GM12873 (cell line): Measurements from ENCODE around the gene EPHB3.

Experiments
- CTCF ChIP-seq: IDR thresholded peaks from 2 replicates; pipeline ENCODE4 v1.5.1; 2012; ENCODE audit warnings: low read depth, mild to moderate bottlenecking, moderate library complexity, low read length, control low read depth; ENCODE audit not compliant: insufficient read depth; ENCODE audit errors: missing control alignments

EPHB3 gene

GRCh38 chr3:184588776-184589175, 27.2 kb downstream of the EPHB3 start:
- TF ChIP-seq CTCF = no peak

DNA sequence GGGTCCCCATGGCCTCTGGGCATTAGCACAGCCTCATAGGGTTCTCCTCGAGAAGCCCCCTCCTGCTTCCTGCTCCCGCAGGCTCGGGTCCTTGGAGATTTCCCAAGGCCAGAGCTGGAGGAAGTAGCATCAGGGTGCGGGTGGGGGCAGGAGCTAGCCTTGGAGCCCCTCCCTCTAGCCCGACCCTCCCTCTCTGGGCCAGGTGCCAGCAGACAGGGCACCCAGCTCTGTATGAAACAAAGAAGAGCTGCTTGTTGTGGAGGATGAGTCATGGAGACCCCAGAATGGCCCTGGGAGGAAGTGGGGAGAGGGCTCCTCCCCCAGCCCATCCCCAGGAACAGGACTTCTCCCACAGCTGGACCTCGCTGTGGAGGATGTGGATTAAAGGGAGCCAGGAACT, 29.2 kb downstream of the EPHB3 start:
- TF ChIP-seq CTCF = no peak

DNA sequence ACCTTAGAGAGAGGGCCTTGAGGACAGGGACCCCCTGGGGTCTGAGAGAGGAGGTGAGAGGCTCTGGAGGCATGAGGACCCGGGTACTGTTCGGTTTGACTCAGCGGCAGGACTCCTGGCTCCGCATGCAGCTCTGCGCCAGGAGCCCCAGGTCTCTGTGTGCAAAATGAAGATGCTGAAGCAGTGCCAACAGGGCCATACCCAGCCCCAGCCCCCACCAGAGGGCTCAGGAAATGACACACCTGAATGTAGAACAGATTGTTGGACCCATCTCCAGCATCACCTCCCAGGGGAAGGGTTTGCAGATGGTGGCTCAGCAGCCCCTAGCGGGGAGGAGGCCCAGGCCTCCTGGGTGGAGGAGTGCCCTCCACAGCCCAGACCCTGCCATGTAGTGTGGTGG, 30.2 kb downstream of the EPHB3 start:
- TF ChIP-seq CTCF = no peak

DNA sequence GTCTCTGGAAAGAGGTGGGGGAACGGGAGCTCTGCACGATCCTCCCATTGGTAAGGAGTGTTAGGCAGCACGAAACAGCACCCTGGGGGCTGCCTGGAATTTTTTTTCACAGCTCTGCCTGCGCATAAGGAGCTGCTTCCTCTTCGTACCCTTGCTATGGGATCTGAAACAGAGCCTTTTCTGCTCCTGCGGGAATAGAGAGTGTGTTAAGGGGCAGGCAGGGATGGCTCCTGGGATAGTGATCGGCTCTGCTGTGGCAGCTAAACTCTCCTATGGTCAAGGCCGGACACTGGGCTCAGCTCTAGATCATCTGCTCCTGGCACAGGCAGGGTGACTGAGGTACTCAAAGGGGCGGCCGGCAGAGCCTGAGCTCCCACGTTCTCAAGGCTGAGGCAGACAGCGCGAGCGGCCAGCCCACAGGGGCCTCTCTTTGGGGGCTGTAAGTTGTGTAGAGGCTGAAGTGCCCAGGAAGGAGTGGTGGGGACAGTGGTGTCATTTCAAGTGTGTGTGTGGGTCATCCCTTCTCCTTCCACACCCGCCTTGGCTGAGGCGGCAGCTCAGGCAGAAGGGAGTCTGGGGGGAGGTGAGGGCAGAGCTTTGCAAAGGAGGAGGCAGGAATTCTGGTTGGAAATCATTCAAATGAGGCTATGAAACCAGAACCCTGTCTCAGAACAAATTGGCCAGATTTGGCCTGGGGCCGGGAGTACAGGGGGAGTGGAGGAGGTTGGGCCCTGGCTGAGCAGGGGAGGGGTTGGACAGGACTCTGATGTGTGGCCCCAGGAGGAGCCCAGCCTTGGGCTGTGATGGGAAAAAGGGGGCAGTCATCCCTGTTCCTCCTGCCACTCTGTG, 31.0 kb downstream of the EPHB3 start:
- no peak for TF ChIP-seq CTCF

- TF ChIP-seq CTCF = no peak
Measured at GRCh38 chr3:184593220-184593927, 31.8 kb downstream of the EPHB3 start.

DNA sequence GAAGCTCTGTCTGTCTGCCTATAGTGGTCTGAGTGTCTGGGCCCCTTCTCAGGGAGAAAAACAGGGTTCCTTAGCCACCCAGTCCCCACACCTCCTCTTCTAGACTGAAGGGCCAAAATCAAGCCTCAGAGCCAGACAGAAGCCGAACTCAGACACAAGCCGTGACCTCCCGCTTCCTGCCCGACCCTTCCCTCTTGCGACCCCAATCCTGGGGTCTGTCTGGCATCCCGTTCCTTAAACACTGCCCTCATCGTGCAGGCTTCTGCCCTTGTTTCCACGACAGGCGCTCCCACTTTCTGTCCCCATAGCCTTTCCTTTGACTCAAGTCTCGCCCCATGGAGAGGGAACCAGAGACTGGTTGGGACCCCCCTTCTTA, 32.3 kb downstream of the EPHB3 start:
- no peak for TF ChIP-seq CTCF

DNA sequence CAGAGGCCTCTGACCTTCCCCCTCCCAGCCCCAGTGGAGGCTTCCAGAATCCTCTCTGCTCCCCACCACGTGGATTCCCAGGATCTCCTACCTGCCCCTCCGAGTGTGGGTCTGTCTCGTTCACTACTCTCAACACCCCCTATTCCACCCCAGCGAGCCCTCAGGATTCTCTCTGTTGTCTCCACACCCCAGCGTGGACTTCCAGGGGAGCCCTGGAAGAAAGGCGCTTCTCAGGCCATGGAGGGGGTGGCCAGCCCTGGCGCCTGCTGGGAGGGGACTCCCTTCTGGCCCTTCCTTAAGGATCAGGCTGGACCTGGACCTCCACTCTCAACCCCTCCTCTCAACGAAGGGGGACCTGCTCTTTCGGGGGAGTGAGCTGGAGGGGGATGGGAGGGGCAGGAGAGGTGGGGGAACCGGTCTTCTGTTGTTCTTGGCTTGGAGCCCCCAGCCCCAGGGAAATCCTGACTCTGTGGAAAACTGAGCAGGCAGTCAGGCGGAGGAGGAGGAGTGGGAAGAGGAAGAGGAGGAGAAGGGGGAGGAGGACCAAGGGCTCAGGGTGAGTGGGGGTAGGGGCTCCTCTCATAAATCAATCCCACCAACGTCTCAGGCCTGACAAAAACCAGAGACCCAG, 32.9 kb downstream of the EPHB3 start:
- TF ChIP-seq CTCF = no peak
